HepG2 (cell line): Measurements from ENCODE around the gene OSGIN1. TPM values are rescaled to one million over a fixed set of nuclear protein-coding genes. Genes with fewer than 3 reads are reported as not detected.

Experiments used
- ATF3 ChIP-seq: sonication (generic); formaldehyde crosslinking; IDR thresholded peaks from 2 replicates; pipeline ENCODE4 v1.4.0; 2020; ENCODE audit warnings: missing genetic modification reagents
- LRRFIP1 ChIP-seq: sonication (generic); formaldehyde crosslinking; conservative IDR thresholded peaks from 2 replicates; pipeline ENCODE4 v1.4.0; 2020; ENCODE audit warnings: missing genetic modification reagents
- MAF1 ChIP-seq: sonication (generic); formaldehyde crosslinking; IDR thresholded peaks from 2 replicates; pipeline ENCODE4 v1.5.0; 2020; ENCODE audit warnings: missing genetic modification reagents, borderline replicate concordance
- MXD4 ChIP-seq: IDR thresholded peaks from 2 replicates; pipeline ENCODE4 v1.6.1; 2016; ENCODE audit warnings: mild to moderate bottlenecking, missing biosample characterization, missing genetic modification reagents
- NFKBIZ ChIP-seq: IDR thresholded peaks from 2 replicates; pipeline ENCODE4 v1.6.1; 2018; ENCODE audit warnings: missing genetic modification reagents, missing compliant biosample characterization
- ZKSCAN8 ChIP-seq: IDR thresholded peaks from 2 replicates; pipeline ENCODE4 v1.6.1; 2016; ENCODE audit warnings: borderline replicate concordance, missing genetic modification reagents, missing compliant biosample characterization
- ZNF576 ChIP-seq: sonication (generic); formaldehyde crosslinking; IDR thresholded peaks from 2 replicates; pipeline ENCODE4 v1.4.0; 2020; ENCODE audit warnings: mild to moderate bottlenecking, missing genetic modification reagents
- ZNF646 ChIP-seq: sonication (generic); formaldehyde crosslinking; IDR thresholded peaks from 2 replicates; pipeline ENCODE4 v1.9.0; 2021; ENCODE audit warnings: mild to moderate bottlenecking, missing genetic modification reagents
- ZNF687 ChIP-seq: sonication (generic); formaldehyde crosslinking; IDR thresholded peaks from 2 replicates; pipeline ENCODE4 v1.5.1; 2020; ENCODE audit warnings: mild to moderate bottlenecking, missing genetic modification reagents, moderate library complexity
- polyA plus RNA-seq, 8 experiments: library from polyadenylated mRNA; depleted of rRNA in 3 of 8; stranded (reverse) in 7 of 8; unstranded in 1 of 8; fragments of >200 nt; fragmentation: Illumina TruSeq in 4 of 8; extraction: Trizol in 4 of 8; gene quantifications; 2 replicates each; pipeline versions ENCODE4 v1.2.1 to v1.2.3, GENCODE V29; 2011 to 2016; ENCODE audit warnings: low read depth in 4 of 8, missing spikeins in 1 of 8, mixed read lengths in 1 of 8; ENCODE audit not compliant: insufficient read depth in 1 of 8
- total RNA-seq, 5 experiments: library from RNA; depleted of rRNA; stranded (reverse); fragments of >200 nt; fragmentation: Illumina TruSeq; extraction: Trizol; gene quantifications; 2 replicates each; pipeline ENCODE4 v1.2.3, GENCODE V29; 2016; ENCODE audit warnings: low read depth in 1 of 5

The OSGIN1 gene
- total and polyA plus RNA-seq, 2 of the 13 experiments (the other 11 are each of a cell fraction or from before 2014, with no cell fraction given): 20.5 to 27.1 TPM

- TF ChIP-seq ZNF646 (CRISPR knock-in tag) (no peak), ZNF576 (no peak), ATF3 (no peak), LRRFIP1 (CRISPR knock-in tag) (no peak), ZKSCAN8 (CRISPR knock-in tag) (no peak), MXD4 (CRISPR knock-in tag) (no peak), ZNF687 (CRISPR knock-in tag) (no peak), MAF1 (CRISPR knock-in tag) (no peak), NFKBIZ (CRISPR knock-in tag) (no peak)
These were observed 41.8 kb upstream of the OSGIN1 start (continued) for GRCh38 chr16:83911290-83911689.
